Measurements from ENCODE around the gene RUNX3. TPM values are rescaled to one million over a fixed set of nuclear protein-coding genes. Genes with fewer than 3 reads are reported as not detected.

The RUNX3 gene
- total RNA-seq, 2 donors from 2014 or later: 0.24 to 0.31 TPM

GRCh38 chr1:24939040-24939674 lies 9.1 kb upstream of the RUNX3 start:
- H3K4me1 ChIP-seq (ENCODE audit: control insufficient read depth, insufficient read depth, low read length): no peaks in the 10 kb centered on the region
- Mint-ChIP-seq H3K36me3 (ENCODE audit: low read depth) (no peaks in the 10 kb centered on the region), H3K9me3 (no peaks in the 10 kb centered on the region), H3K4me3 (no peak overlapping the region), H3K4me1 (peaks cover 10% of the 10 kb centered on the region), H3K27me3 (ENCODE audit: insufficient read depth) (peaks cover 15% of the 10 kb centered on the region), H3K27ac (no peak overlapping the region)
- H3K9me3 ChIP-seq (ENCODE audit: control insufficient read depth, low read length): no peaks in the 10 kb centered on the region
- no peak overlapping the region for H3K9ac ChIP-seq (ENCODE audit: extremely low read depth, low read length, poor library complexity, severe bottlenecking)
- no peak for TF ChIP-seq CTCF (conservative IDR thresholded peaks at IDR 0.05)
- no peak overlapping the region for H3K4me3 ChIP-seq (ENCODE audit: low read length)
- H3K36me3 ChIP-seq (ENCODE audit: control insufficient read depth, insufficient read depth, low read length): no peaks in the 10 kb centered on the region
- H3K27ac ChIP-seq (ENCODE audit: low read depth, low read length): no peak overlapping the region
- DNase-seq: no peak
- 90 to 94% methylated on average over 3 to 6 of the region's 6 CpGs for WGBS, 2 experiments (ENCODE audit: insufficient coverage in 1 of 2, insufficient read length in 1 of 2)
- H3K27me3 ChIP-seq (ENCODE audit: control insufficient read depth, insufficient read depth, low read length, poor library complexity, severe bottlenecking): peaks cover 19% of the 10 kb centered on the region

- no peaks in the 10 kb centered on the region for H3K9me3 Mint-ChIP-seq
- 92 to 100% methylated on average over 1 to 7 of the region's 7 CpGs for WGBS, 2 experiments (ENCODE audit: insufficient coverage in 1 of 2, insufficient read length in 1 of 2)
These were observed 8.2 kb upstream of the RUNX3 start for GRCh38 chr1:24938276-24938675.

GRCh38 chr1:24936684-24937083 lies 6.6 kb upstream of the RUNX3 start:
- H3K9me3 ChIP-seq (ENCODE audit: control insufficient read depth, low read length): no peaks in the 10 kb centered on the region
- no peak overlapping the region for H3K27ac Mint-ChIP-seq
- TF ChIP-seq CTCF (conservative IDR thresholded peaks at IDR 0.05): no peak
- no peak overlapping the region for H3K9ac ChIP-seq (ENCODE audit: extremely low read depth, low read length, poor library complexity, severe bottlenecking)
- H3K36me3 Mint-ChIP-seq (ENCODE audit: low read depth): no peaks in the 10 kb centered on the region
- DNase-seq: no peak
- H3K4me3 Mint-ChIP-seq: no peak overlapping the region
- 91 to 93% methylated on average over 9 to 11 of the region's 11 CpGs for WGBS, 2 experiments (ENCODE audit: insufficient coverage in 1 of 2, insufficient read length in 1 of 2)
- no peaks in the 10 kb centered on the region for H3K4me1 ChIP-seq (ENCODE audit: control insufficient read depth, insufficient read depth, low read length)
- H3K4me1 Mint-ChIP-seq: peaks cover 10% of the 10 kb centered on the region
- no peaks in the 10 kb centered on the region for H3K9me3 Mint-ChIP-seq
- no peak overlapping the region for H3K4me3 ChIP-seq (ENCODE audit: low read length)
- peaks cover 42% of the 10 kb centered on the region for H3K27me3 ChIP-seq (ENCODE audit: control insufficient read depth, insufficient read depth, low read length, poor library complexity, severe bottlenecking)
- H3K27ac ChIP-seq (ENCODE audit: low read depth, low read length): no peak overlapping the region
- peaks cover 36% of the 10 kb centered on the region for H3K27me3 Mint-ChIP-seq (ENCODE audit: insufficient read depth)
- no peaks in the 10 kb centered on the region for H3K36me3 ChIP-seq (ENCODE audit: control insufficient read depth, insufficient read depth, low read length)

More at GRCh38 chr1:24938276-24938675, 8.2 kb upstream of the RUNX3 start:
- no peak for DNase-seq
- H3K4me1 ChIP-seq (ENCODE audit: control insufficient read depth, insufficient read depth, low read length): no peaks in the 10 kb centered on the region
- peaks cover 10% of the 10 kb centered on the region for H3K4me1 Mint-ChIP-seq
- H3K27ac Mint-ChIP-seq: no peak overlapping the region
- H3K36me3 Mint-ChIP-seq (ENCODE audit: low read depth): no peaks in the 10 kb centered on the region
- no peaks in the 10 kb centered on the region for H3K9me3 ChIP-seq (ENCODE audit: control insufficient read depth, low read length)
- no peak overlapping the region for H3K4me3 ChIP-seq (ENCODE audit: low read length)
- TF ChIP-seq CTCF (conservative IDR thresholded peaks at IDR 0.05): no peak
- H3K9ac ChIP-seq (ENCODE audit: extremely low read depth, low read length, poor library complexity, severe bottlenecking): no peak overlapping the region
- H3K27ac ChIP-seq (ENCODE audit: low read depth, low read length): no peak overlapping the region
- peaks cover 23% of the 10 kb centered on the region for H3K27me3 Mint-ChIP-seq (ENCODE audit: insufficient read depth)
- H3K27me3 ChIP-seq (ENCODE audit: control insufficient read depth, insufficient read depth, low read length, poor library complexity, severe bottlenecking): peaks cover 27% of the 10 kb centered on the region
- H3K36me3 ChIP-seq (ENCODE audit: control insufficient read depth, insufficient read depth, low read length): no peaks in the 10 kb centered on the region
- H3K4me3 Mint-ChIP-seq: no peak overlapping the region

Measured in endodermal cell (in vitro differentiated cells).